KMS-11 (cell line): ENCODE results near the gene DEFB125.
"Not testable (repeated sequence)": the region's sequence is repeated elsewhere in the genome, so short reads cannot be mapped to it uniquely, and the experiment has no call there.

Experiments
- H2AFZ ChIP-seq: fragments of 200-600 bp; sonication (generic); 2 replicates; pipeline ENCODE4 v1.6.1; 2016; ENCODE audit warnings: antibody characterized with exemption, mixed run types, low read depth
- H3K27ac ChIP-seq: fragments of 200-600 bp; sonication (generic); 2 replicates; pipeline ENCODE4 v1.6.1; 2016; ENCODE audit warnings: mild to moderate bottlenecking, mixed run types
- H3K27me3 ChIP-seq: fragments of 200-600 bp; sonication (generic); 2 replicates; pipeline ENCODE4 v1.6.1; 2017; ENCODE audit warnings: mild to moderate bottlenecking, low read depth, mixed run types, moderate library complexity; ENCODE audit not compliant: insufficient read depth
- H3K36me3 ChIP-seq: fragments of 200-600 bp; sonication (generic); 2 replicates; pipeline ENCODE4 v1.6.1; 2017; ENCODE audit warnings: mild to moderate bottlenecking, mixed run types; ENCODE audit not compliant: insufficient read depth
- H3K4me1 ChIP-seq: fragments of 200-600 bp; sonication (generic); 2 replicates; pipeline ENCODE4 v1.6.1; 2016; ENCODE audit warnings: mild to moderate bottlenecking, low read depth, mixed run types; ENCODE audit not compliant: poor library complexity, severe bottlenecking
- H3K4me2 ChIP-seq: fragments of 200-600 bp; sonication (generic); 2 replicates; pipeline ENCODE4 v1.7.0; 2016; ENCODE audit warnings: mild to moderate bottlenecking, mixed run types
- H3K4me3 ChIP-seq: fragments of 200-600 bp; sonication (generic); IDR thresholded peaks from 2 replicates; pipeline ENCODE4 v1.6.1; 2017; ENCODE audit warnings: low read depth, low read length, mixed read lengths; ENCODE audit not compliant: insufficient read depth
- H3K79me2 ChIP-seq: fragments of 200-600 bp; sonication (generic); 2 replicates; pipeline ENCODE4 v1.6.1; 2016; ENCODE audit warnings: low read depth, mixed run types; ENCODE audit not compliant: insufficient read depth
- H3K9ac ChIP-seq: fragments of 200-600 bp; sonication (generic); 2 replicates; pipeline ENCODE4 v1.6.1; 2016; ENCODE audit warnings: mild to moderate bottlenecking, mixed run types
- H4K20me1 ChIP-seq: fragments of 200-600 bp; sonication (generic); 2 replicates; pipeline ENCODE4 v1.6.1; 2016; ENCODE audit warnings: mild to moderate bottlenecking, mixed run types; ENCODE audit not compliant: insufficient read depth
- TF ChIP-seq, protein P1 (sequence below): fragments of 200-600 bp; sonication (generic); conservative IDR thresholded peaks from 2 replicates; pipeline ENCODE4 v1.6.1; 2017; ENCODE audit warnings: low read depth, mild to moderate bottlenecking, antibody characterized with exemption, low read length, moderate library complexity, mixed read lengths

Gene DEFB125

DNA sequence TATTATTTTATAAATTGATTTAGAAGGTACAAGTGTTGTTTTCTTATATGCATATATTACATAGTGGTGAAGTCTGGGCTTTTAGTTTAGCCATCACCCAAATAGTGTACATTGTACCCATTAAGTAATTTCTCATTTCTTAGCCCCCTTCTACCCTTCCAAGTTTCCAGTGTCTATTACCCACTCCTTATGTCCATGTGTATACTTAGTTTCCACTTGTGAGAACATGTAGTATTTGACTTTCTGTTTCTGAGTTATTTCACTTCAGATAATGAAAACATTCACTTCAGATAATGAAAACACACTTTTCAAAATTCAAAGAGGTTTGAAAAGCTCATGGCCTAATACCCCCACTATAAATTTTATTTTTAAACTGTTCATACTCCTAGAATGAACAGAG is 14.5 kb downstream of the DEFB125 start:
- H3K9ac ChIP-seq, result no peak overlapping the region
- TF ChIP-seq, protein P1, sequence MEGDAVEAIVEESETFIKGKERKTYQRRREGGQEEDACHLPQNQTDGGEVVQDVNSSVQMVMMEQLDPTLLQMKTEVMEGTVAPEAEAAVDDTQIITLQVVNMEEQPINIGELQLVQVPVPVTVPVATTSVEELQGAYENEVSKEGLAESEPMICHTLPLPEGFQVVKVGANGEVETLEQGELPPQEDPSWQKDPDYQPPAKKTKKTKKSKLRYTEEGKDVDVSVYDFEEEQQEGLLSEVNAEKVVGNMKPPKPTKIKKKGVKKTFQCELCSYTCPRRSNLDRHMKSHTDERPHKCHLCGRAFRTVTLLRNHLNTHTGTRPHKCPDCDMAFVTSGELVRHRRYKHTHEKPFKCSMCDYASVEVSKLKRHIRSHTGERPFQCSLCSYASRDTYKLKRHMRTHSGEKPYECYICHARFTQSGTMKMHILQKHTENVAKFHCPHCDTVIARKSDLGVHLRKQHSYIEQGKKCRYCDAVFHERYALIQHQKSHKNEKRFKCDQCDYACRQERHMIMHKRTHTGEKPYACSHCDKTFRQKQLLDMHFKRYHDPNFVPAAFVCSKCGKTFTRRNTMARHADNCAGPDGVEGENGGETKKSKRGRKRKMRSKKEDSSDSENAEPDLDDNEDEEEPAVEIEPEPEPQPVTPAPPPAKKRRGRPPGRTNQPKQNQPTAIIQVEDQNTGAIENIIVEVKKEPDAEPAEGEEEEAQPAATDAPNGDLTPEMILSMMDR, result no peak
- H3K27me3 ChIP-seq, result no peaks in the 10 kb centered on the region
- no peak overlapping the region for H2AFZ ChIP-seq
- no peaks in the 10 kb centered on the region for H3K4me1 ChIP-seq
- H3K4me2 ChIP-seq, result no peak overlapping the region
- no peak overlapping the region for H3K4me3 ChIP-seq
- H4K20me1 ChIP-seq, result no peaks in the 10 kb centered on the region
- no peak overlapping the region for H3K27ac ChIP-seq
- H3K79me2 ChIP-seq, result no peaks in the 10 kb centered on the region
- no peaks in the 10 kb centered on the region for H3K36me3 ChIP-seq

DNA sequence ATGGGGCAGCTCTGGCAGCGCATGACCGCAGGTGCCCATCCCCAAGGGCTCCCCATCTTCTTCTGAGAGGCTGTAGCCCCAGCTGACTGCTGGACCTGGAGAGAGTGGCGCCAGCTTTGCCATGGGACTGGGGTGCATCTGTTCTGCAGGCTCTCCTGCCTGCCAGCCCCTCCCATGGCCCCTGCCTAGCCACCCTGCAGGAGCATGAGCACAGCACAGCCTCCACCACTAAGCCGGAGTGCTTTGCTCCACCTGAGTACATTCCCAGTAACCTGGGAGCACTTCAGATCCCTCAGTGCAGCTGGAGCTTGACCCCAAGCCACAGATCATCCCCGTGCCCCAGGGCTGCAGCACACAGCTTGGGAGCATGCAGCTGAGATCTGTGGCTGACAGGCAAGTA is 16.0 kb downstream of the DEFB125 start:
- Histone ChIP-seq H4K20me1 (no peaks in the 10 kb centered on the region), H2AFZ (no peak overlapping the region), H3K27me3 (no peaks in the 10 kb centered on the region), H3K36me3 (no peaks in the 10 kb centered on the region), H3K27ac (no peak overlapping the region), H3K9ac (no peak overlapping the region), H3K4me1 (no peaks in the 10 kb centered on the region), H3K4me2 (no peak overlapping the region), H3K79me2 (no peaks in the 10 kb centered on the region), H3K4me3 (no peak overlapping the region)
- TF ChIP-seq, protein P1, result no peak

DNA sequence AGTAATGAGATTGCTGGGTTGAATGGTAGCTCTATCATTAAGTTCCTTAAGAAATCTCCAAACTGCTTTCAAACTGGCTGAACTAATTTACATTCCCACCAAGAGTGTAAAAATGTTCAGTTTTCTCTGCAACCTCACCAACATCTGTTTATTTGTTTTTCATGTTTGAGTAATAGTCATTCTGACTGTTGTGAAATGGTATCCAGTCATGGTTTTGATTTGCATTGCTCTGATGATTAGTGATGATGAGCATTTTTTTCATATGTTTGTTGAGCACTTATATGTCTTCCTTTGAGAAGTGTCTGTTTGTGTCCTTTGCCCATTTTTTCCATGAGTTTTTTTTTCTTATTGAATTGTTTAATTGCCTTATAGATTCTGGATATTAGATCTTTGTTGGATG is 24.9 kb downstream of the DEFB125 start:
- no peaks in the 10 kb centered on the region for H3K36me3 ChIP-seq
- no peak overlapping the region for H3K4me3 ChIP-seq
- H3K79me2 ChIP-seq, result no peaks in the 10 kb centered on the region
- H4K20me1 ChIP-seq, result no peaks in the 10 kb centered on the region
- no peaks in the 10 kb centered on the region for H3K4me1 ChIP-seq
- no peaks in the 10 kb centered on the region for H3K27me3 ChIP-seq
- no peak overlapping the region for H3K9ac ChIP-seq
- H3K27ac ChIP-seq, result no peak overlapping the region
- TF ChIP-seq, protein P1, result no peak
- no peak overlapping the region for H3K4me2 ChIP-seq
- H2AFZ ChIP-seq, result no peak overlapping the region

DNA sequence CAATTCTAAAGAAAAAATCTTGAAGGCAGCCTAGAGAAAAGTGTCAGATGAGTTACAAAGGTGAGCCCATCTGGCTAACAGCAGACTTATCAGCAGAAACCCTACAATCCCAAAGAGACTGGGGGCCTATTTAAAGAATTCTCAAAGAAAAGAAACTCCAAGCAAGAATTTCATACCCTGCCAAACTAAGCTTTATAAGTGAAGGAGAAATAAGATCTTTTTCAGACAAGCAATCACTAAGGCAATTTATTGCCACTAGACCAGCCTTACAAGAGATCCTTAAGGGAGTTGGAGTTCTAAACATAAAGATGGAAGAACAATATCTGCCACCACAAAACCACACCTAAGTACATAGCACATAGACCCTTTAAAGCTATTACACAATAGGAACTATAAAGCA is 30.0 kb downstream of the DEFB125 start:
- H4K20me1 ChIP-seq, result no peaks in the 10 kb centered on the region
- no peak overlapping the region for H2AFZ ChIP-seq
- no peaks in the 10 kb centered on the region for H3K4me1 ChIP-seq
- no peak overlapping the region for H3K9ac ChIP-seq
- H3K27ac ChIP-seq, result no peak overlapping the region
- no peaks in the 10 kb centered on the region for H3K79me2 ChIP-seq
- no peaks in the 10 kb centered on the region for H3K36me3 ChIP-seq
- TF ChIP-seq, protein P1, result no peak
- no peak overlapping the region for H3K4me2 ChIP-seq
- H3K27me3 ChIP-seq, result no peaks in the 10 kb centered on the region
- no peak overlapping the region for H3K4me3 ChIP-seq

DNA sequence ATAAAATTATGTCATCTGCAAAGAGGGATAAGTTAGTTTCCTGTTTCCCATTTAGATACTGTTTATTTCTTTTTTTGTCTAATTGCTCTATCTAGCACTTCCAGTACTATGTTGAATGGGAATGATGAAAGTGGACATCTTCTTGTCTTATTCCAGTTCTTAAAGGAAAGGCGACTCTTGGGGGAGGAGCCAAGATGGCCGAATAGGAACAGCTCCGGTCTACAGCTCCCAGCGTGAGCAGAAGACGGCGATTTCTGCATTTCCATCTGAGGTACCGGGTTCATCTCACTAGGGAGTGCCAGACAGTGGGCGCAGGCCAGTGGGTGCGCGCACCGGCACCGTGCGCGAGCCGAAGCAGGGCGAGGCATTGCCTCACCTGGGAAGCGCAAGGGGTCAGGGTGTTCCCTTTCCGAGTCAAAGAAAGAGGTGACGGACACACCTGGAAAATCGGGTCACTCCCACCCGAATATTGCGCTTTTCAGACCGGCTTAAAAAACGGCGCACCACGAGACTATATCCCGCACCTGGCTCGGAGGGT is 42.4 kb downstream of the DEFB125 start:
- H3K9ac ChIP-seq, H3K4me2 ChIP-seq, H3K36me3 ChIP-seq, H3K27ac ChIP-seq, H3K79me2 ChIP-seq, H3K4me1 ChIP-seq, H2AFZ ChIP-seq, H4K20me1 ChIP-seq, H3K4me3 ChIP-seq, H3K27me3 ChIP-seq: not testable (repeated sequence)
